SU-DHL-6 (cell line): ENCODE measurements around the gene NCLN.

Experiments used
- H2AFZ ChIP-seq: fragments of 200-600 bp; sonication (generic); 2 replicates; pipeline ENCODE4 v1.6.1; 2014; ENCODE audit warnings: low read depth, mild to moderate bottlenecking, moderate library complexity, mixed read lengths, antibody characterized with exemption, low read length; ENCODE audit not compliant: severe bottlenecking
- H3F3A ChIP-seq: fragments of 200-600 bp; shearing (Covaris generic); 2 replicates; pipeline ENCODE4 v1.6.0; 2016; ENCODE audit warnings: antibody characterized with exemption, mild to moderate bottlenecking; ENCODE audit not compliant: insufficient read depth
- H3K27ac ChIP-seq: fragments of 200-600 bp; sonication (generic); 2 replicates; pipeline ENCODE4 v1.5.1; 2016; ENCODE audit warnings: low read depth, mild to moderate bottlenecking, low read length, moderate library complexity, mixed read lengths
- H3K27me3 ChIP-seq: fragments of 200-600 bp; sonication (generic), shearing (Covaris generic); 2 replicates; pipeline ENCODE4 v1.6.0; 2014; ENCODE audit warnings: mild to moderate bottlenecking, low read length
- H3K36me3 ChIP-seq: fragments of 200-600 bp; sonication (generic); 2 replicates; pipeline ENCODE4 v1.6.1; 2014; ENCODE audit warnings: mild to moderate bottlenecking, low read length, mixed read lengths
- H3K4me2 ChIP-seq: fragments of 300-600, 200-600 bp; shearing (Covaris generic), sonication (generic); 2 replicates; pipeline ENCODE4 v1.6.0; 2014; ENCODE audit warnings: low read length, low read depth, mild to moderate bottlenecking; ENCODE audit not compliant: poor library complexity, severe bottlenecking
- H3K4me3 ChIP-seq: fragments of 200-600 bp; sonication (generic); 2 replicates; pipeline ENCODE4 v1.5.1; 2014; ENCODE audit warnings: antibody characterized with exemption, low read length, mild to moderate bottlenecking, mixed read lengths; ENCODE audit not compliant: insufficient read depth, poor library complexity, severe bottlenecking
- H3K79me2 ChIP-seq: fragments of 200-600 bp; sonication (generic); 2 replicates; pipeline ENCODE4 v1.6.1; 2014; ENCODE audit warnings: mild to moderate bottlenecking, low read length, moderate library complexity; ENCODE audit not compliant: insufficient read depth
- H3K9ac ChIP-seq: fragments of 200-600 bp; sonication (generic); 2 replicates; pipeline ENCODE4 v1.7.0; 2014; ENCODE audit warnings: mild to moderate bottlenecking, low read length
- H3K9me2 ChIP-seq: fragments of 200-600 bp; sonication (generic); replicated peaks from 2 replicates; pipeline ENCODE4 v1.6.1; 2014; ENCODE audit warnings: low read length; ENCODE audit not compliant: insufficient read depth
- H3K9me3 ChIP-seq: fragments of 200-600 bp; sonication (generic); 2 replicates; pipeline ENCODE4 v1.6.1; 2014; ENCODE audit warnings: low read length, mixed read lengths; ENCODE audit not compliant: insufficient read depth
- H4K20me1 ChIP-seq: fragments of 200-600 bp; sonication (generic); 2 replicates; pipeline ENCODE4 v1.6.1; 2014; ENCODE audit warnings: low read depth, mild to moderate bottlenecking, antibody characterized with exemption, low read length, moderate library complexity, mixed read lengths
- EZH2phosphoT487 ChIP-seq: fragments of 200-600 bp; sonication (generic), shearing (Covaris generic); conservative IDR thresholded peaks from 2 replicates; pipeline ENCODE4 v1.6.1; 2018; ENCODE audit warnings: mild to moderate bottlenecking, antibody characterized with exemption, low read length, moderate library complexity, mixed read lengths
- TF ChIP-seq, protein P1 (sequence below): fragments of 200-600 bp; sonication (generic); IDR thresholded peaks from one replicate; pipeline ENCODE4 v1.5.1; 2017; ENCODE audit warnings: antibody characterized with exemption, mild to moderate bottlenecking, low read length, moderate library complexity; ENCODE audit not compliant: insufficient read depth, poor library complexity, severe bottlenecking

NCLN gene

DNA sequence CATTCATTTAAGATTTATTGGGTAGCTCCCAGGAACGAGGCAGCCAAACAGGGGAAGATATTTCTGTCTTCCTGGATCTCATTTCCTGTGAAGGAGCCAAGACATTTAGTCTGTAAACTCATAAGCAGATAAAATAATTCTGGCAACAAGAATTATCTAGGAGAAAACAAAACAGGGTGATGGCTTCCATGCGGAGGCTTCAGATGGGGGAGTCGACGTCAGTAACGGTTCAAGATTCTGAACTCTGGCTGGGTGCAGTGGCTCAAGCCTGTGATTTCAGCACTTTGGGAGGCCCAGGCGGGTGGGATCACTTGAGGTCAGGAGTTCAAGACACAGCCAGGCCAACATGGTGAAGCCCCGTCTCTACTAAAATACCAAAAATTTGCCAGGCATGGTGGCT is 48.6 kb upstream of the NCLN start:
- Histone ChIP-seq H3K36me3 (no peaks in the 10 kb centered on the region), H3K27ac (no peak overlapping the region), H3K27me3 (no peaks in the 10 kb centered on the region), H2AFZ (no peak overlapping the region), H3K4me2 (no peak overlapping the region), H3K4me3 (no peak overlapping the region), H3F3A (no peaks in the 10 kb centered on the region), H3K9me3 (no peaks in the 10 kb centered on the region), H3K9ac (no peak overlapping the region), H3K9me2 (no peaks in the 10 kb centered on the region), H4K20me1 (no peaks in the 10 kb centered on the region), H3K79me2 (no peaks in the 10 kb centered on the region)
- TF ChIP-seq, protein P1, sequence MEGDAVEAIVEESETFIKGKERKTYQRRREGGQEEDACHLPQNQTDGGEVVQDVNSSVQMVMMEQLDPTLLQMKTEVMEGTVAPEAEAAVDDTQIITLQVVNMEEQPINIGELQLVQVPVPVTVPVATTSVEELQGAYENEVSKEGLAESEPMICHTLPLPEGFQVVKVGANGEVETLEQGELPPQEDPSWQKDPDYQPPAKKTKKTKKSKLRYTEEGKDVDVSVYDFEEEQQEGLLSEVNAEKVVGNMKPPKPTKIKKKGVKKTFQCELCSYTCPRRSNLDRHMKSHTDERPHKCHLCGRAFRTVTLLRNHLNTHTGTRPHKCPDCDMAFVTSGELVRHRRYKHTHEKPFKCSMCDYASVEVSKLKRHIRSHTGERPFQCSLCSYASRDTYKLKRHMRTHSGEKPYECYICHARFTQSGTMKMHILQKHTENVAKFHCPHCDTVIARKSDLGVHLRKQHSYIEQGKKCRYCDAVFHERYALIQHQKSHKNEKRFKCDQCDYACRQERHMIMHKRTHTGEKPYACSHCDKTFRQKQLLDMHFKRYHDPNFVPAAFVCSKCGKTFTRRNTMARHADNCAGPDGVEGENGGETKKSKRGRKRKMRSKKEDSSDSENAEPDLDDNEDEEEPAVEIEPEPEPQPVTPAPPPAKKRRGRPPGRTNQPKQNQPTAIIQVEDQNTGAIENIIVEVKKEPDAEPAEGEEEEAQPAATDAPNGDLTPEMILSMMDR = no peak
- no peak for TF ChIP-seq EZH2phosphoT487

- no peak overlapping the region for H3K27ac ChIP-seq
- H3F3A ChIP-seq = no peaks in the 10 kb centered on the region
- no peaks in the 10 kb centered on the region for H4K20me1 ChIP-seq
- no peak overlapping the region for H3K9ac ChIP-seq
- H3K27me3 ChIP-seq = no peaks in the 10 kb centered on the region
- H2AFZ ChIP-seq = no peak overlapping the region
- no peaks in the 10 kb centered on the region for H3K79me2 ChIP-seq
- H3K4me2 ChIP-seq = no peak overlapping the region
- H3K36me3 ChIP-seq = no peaks in the 10 kb centered on the region
- H3K9me2 ChIP-seq = no peaks in the 10 kb centered on the region
- H3K4me3 ChIP-seq = no peak overlapping the region
- TF ChIP-seq, protein P1 = no peak
- TF ChIP-seq EZH2phosphoT487 = no peak
- H3K9me3 ChIP-seq = no peaks in the 10 kb centered on the region
Measured at GRCh38 chr19:3138268-3138667, 47.5 kb upstream of the NCLN start.

GRCh38 chr19:3140667-3141038 is 45.1 kb upstream of the NCLN start:
- Histone ChIP-seq H3K4me3 (no peak overlapping the region), H3K9me3 (no peaks in the 10 kb centered on the region), H3F3A (no peaks in the 10 kb centered on the region), H3K27me3 (no peaks in the 10 kb centered on the region), H3K27ac (no peak overlapping the region), H3K4me2 (no peak overlapping the region), H3K36me3 (no peaks in the 10 kb centered on the region), H2AFZ (no peak overlapping the region), H4K20me1 (no peaks in the 10 kb centered on the region), H3K9me2 (no peaks in the 10 kb centered on the region), H3K9ac (no peak overlapping the region), H3K79me2 (no peaks in the 10 kb centered on the region)
- no peak for TF ChIP-seq EZH2phosphoT487
- TF ChIP-seq, protein P1 = no peak

- no peak overlapping the region for H3K27ac ChIP-seq
Measured at GRCh38 chr19:3142292-3142670, 43.4 kb upstream of the NCLN start.

More at GRCh38 chr19:3142292-3142670, 43.4 kb upstream of the NCLN start:
- Histone ChIP-seq H3K4me3 (no peak overlapping the region), H4K20me1 (no peaks in the 10 kb centered on the region), H3K9me3 (no peaks in the 10 kb centered on the region), H3K79me2 (no peaks in the 10 kb centered on the region), H3K27me3 (no peaks in the 10 kb centered on the region), H3K4me2 (no peak overlapping the region), H3K36me3 (no peaks in the 10 kb centered on the region), H3K9ac (no peak overlapping the region), H3F3A (no peaks in the 10 kb centered on the region), H3K9me2 (no peaks in the 10 kb centered on the region), H2AFZ (no peak overlapping the region)
- TF ChIP-seq, protein P1 = no peak
- TF ChIP-seq EZH2phosphoT487 = no peak
